HCT116 (cell line): ENCODE measurements around the gene TCP11L2. TPM values are rescaled to one million over a fixed set of nuclear protein-coding genes. Genes with fewer than 3 reads are reported as not detected.

Experiments
- ATAC-seq: fragments of 200-7000 bp; cut with Tn5 transposase; 2 replicates; pipeline ENCODE4 v1.9.1; 2020; ENCODE audit warnings: mild to moderate bottlenecking, moderate library complexity
- BruUV-seq: library from RNA; stranded (reverse); fragments of 400-500 nt; replicated peaks from 2 replicates; lab custom pipeline; 2021; lab: Mats Ljungman, UMichigan
- CTCF ChIA-PET: fragments of 300-600 bp; sonication (Branson Sonifier 250); formaldehyde crosslinking; loops from one replicate; lab custom pipeline; 2021; ENCODE audit warnings: antibody characterized with exemption; lab: Charles Lee
- POLR2A ChIA-PET: fragments of 300-600, 350-600 bp; sonication (Branson Sonifier 250); formaldehyde crosslinking; loops from one replicate; lab custom pipeline; 2021; ENCODE audit warnings: antibody characterized with exemption; lab: Charles Lee
- RAD21 ChIA-PET, 2 experiments: fragments of 300-600 bp; sonication (Branson Sonifier 250); formaldehyde crosslinking; loops; one replicate each; lab custom pipeline; 2023; ENCODE audit warnings: low total read pairs in 2 of 2; ENCODE audit not compliant: uncharacterized antibody in 2 of 2, unreplicated experiment in 2 of 2, low non-redundant PET in 1 of 2; lab: Charles Lee
- DNase-seq: peaks from one replicate; pipeline ENCODE4 v3.0.0-alpha.2; 2010; ENCODE audit warnings: low read depth, low spot score
- H2AFZ ChIP-seq: fragments of 200-600 bp; shearing (Covaris generic), sonication (generic); 2 replicates; pipeline ENCODE4 v1.6.1; 2017; ENCODE audit warnings: low read depth, mixed run types, mixed read lengths, antibody characterized with exemption, low read length; ENCODE audit not compliant: poor library complexity, severe bottlenecking
- H3K27ac ChIP-seq: 2 replicates; pipeline ENCODE4 v1.5.1; 2012; ENCODE audit warnings: low read depth, low read length
- H3K27me3 ChIP-seq: fragments of 200-600 bp; sonication (generic); 2 replicates; pipeline ENCODE4 v1.6.1; 2016; ENCODE audit warnings: mixed run types, low read length, mixed read lengths; ENCODE audit not compliant: insufficient read depth
- H3K36me3 ChIP-seq, 2 experiments: fragments of 200-500 bp in 1 of 2; fragments of 200-600 bp in 1 of 2; sonication (Bioruptor generic) in 1 of 2; sonication (generic) in 1 of 2; 2 replicates each; pipeline versions ENCODE4 v1.5.1 to v1.6.1; 2014 to 2016; ENCODE audit warnings: low read length in 2 of 2, inconsistent platforms in 1 of 2, mixed read lengths in 1 of 2, mixed run types in 1 of 2; ENCODE audit not compliant: insufficient read depth in 2 of 2, control insufficient read depth in 1 of 2
- H3K4me1 ChIP-seq, 2 experiments: fragments of 200-600 bp in 1 of 2; sonication (generic) in 1 of 2; 2 replicates each; pipeline versions ENCODE4 v1.5.1 to v1.6.1; 2012 to 2017; ENCODE audit warnings: low read length in 2 of 2, inconsistent platforms in 1 of 2, mild to moderate bottlenecking in 1 of 2, mixed read lengths in 1 of 2, mixed run types in 1 of 2, moderate library complexity in 1 of 2; ENCODE audit not compliant: insufficient read depth in 2 of 2, control insufficient read depth in 1 of 2
- H3K4me2 ChIP-seq: fragments of 200-600 bp; sonication (generic); 2 replicates; pipeline ENCODE4 v1.6.1; 2017; ENCODE audit warnings: mixed run types, low read length, mixed read lengths
- H3K4me3 ChIP-seq, 2 experiments: fragments of 200-600 bp in 1 of 2; sonication (generic) in 1 of 2; replicated peaks in 1 of 2; 2 replicates each; pipeline ENCODE4 v1.5.1; 2011 to 2016; ENCODE audit warnings: low read length in 2 of 2, control low read depth in 1 of 2, low read depth in 1 of 2, mild to moderate bottlenecking in 1 of 2, mixed read lengths in 1 of 2, mixed run types in 1 of 2
- H3K79me2 ChIP-seq: fragments of 200-600 bp; sonication (generic); 2 replicates; pipeline ENCODE4 v1.6.1; 2017; ENCODE audit warnings: mild to moderate bottlenecking, mixed run types, low read length, moderate library complexity, mixed read lengths; ENCODE audit not compliant: insufficient read depth
- H3K9ac ChIP-seq: fragments of 200-600 bp; sonication (generic); 2 replicates; pipeline ENCODE4 v1.6.1; 2016; ENCODE audit warnings: low read length, mixed read lengths
- H3K9me2 ChIP-seq: fragments of 200-600 bp; sonication (generic), shearing (Covaris generic); 2 replicates; pipeline ENCODE4 v1.6.1; 2017; ENCODE audit warnings: mixed run types, mild to moderate bottlenecking, moderate library complexity; ENCODE audit not compliant: insufficient read depth
- H3K9me3 ChIP-seq, 2 experiments: fragments of 200-500 bp in 1 of 2; fragments of 200-600 bp in 1 of 2; sonication (Bioruptor generic) in 1 of 2; sonication (generic) in 1 of 2; 2 replicates each; pipeline ENCODE4 v1.6.1; 2014 to 2017; ENCODE audit warnings: low read length in 2 of 2, mixed read lengths in 2 of 2, inconsistent platforms in 1 of 2, low read depth in 1 of 2, mild to moderate bottlenecking in 1 of 2, mixed run types in 1 of 2, moderate library complexity in 1 of 2; ENCODE audit not compliant: control insufficient read depth in 1 of 2, insufficient read depth in 1 of 2
- H4K20me1 ChIP-seq: fragments of 200-600 bp; sonication (generic), shearing (Covaris generic); 2 replicates; pipeline ENCODE4 v1.6.1; 2017; ENCODE audit warnings: mixed run types, mild to moderate bottlenecking, moderate library complexity; ENCODE audit not compliant: insufficient read depth
- ATF3 ChIP-seq: IDR thresholded peaks from 2 replicates; pipeline ENCODE4 v1.6.1; 2012
- CTCF ChIP-seq, 3 experiments: fragments of 200-600 bp in 1 of 3; sonication (generic) in 1 of 3; IDR thresholded peaks in 2 of 3; conservative IDR thresholded peaks in 1 of 3; 2 replicates each; pipeline ENCODE4 v1.5.1; 2012 to 2017; ENCODE audit warnings: low read depth in 2 of 3, low read length in 2 of 3, antibody characterized with exemption in 1 of 3, borderline replicate concordance in 1 of 3, control low read depth in 1 of 3, mild to moderate bottlenecking in 1 of 3, mixed read lengths in 1 of 3, mixed run types in 1 of 3, moderate library complexity in 1 of 3; ENCODE audit not compliant: insufficient read depth in 1 of 3
- EGR1 ChIP-seq: IDR thresholded peaks from 2 replicates; pipeline ENCODE4 v1.6.1; 2012; ENCODE audit warnings: low read depth
- EZH2phosphoT487 ChIP-seq: fragments of 200-600 bp; IDR thresholded peaks from 2 replicates; pipeline ENCODE4 v1.6.1; 2018; ENCODE audit warnings: antibody characterized with exemption, borderline replicate concordance
- FOSL1 ChIP-seq: IDR thresholded peaks from 2 replicates; pipeline ENCODE4 v1.6.1; 2012; ENCODE audit warnings: low read depth
- MAX ChIP-seq: IDR thresholded peaks from 2 replicates; pipeline ENCODE4 v1.6.1; 2012
- RAD21 ChIP-seq: IDR thresholded peaks from 2 replicates; pipeline ENCODE4 v1.6.1; 2012; ENCODE audit warnings: low read depth, mild to moderate bottlenecking
- SP1 ChIP-seq: IDR thresholded peaks from 2 replicates; pipeline ENCODE4 v1.6.1; 2012; ENCODE audit warnings: low read depth
- SRF ChIP-seq: IDR thresholded peaks from 2 replicates; pipeline ENCODE4 v1.6.1; 2012; ENCODE audit warnings: low read depth
- TCF7L2 ChIP-seq: IDR thresholded peaks from 2 replicates; pipeline ENCODE4 v1.7.0; 2011; ENCODE audit warnings: borderline replicate concordance, inconsistent platforms; ENCODE audit not compliant: insufficient read depth, insufficient read length; ENCODE audit errors: extremely low read depth
- YY1 ChIP-seq: IDR thresholded peaks from 2 replicates; pipeline ENCODE4 v1.6.1; 2011; ENCODE audit warnings: low read length, low read depth, moderate library complexity, mild to moderate bottlenecking; ENCODE audit not compliant: insufficient replicate concordance; ENCODE audit errors: extremely low read depth
- ZBTB33 ChIP-seq: IDR thresholded peaks from 2 replicates; pipeline ENCODE4 v1.6.1; 2011; ENCODE audit warnings: mild to moderate bottlenecking, low read length, moderate library complexity; ENCODE audit not compliant: insufficient replicate concordance; ENCODE audit errors: extremely low read depth
- intact Hi-C: fragments of 100-400 bp; cut with micrococcal nuclease; formaldehyde crosslinking; loops from 2 replicates; pipeline ENCODE4 v1.10.0; 2022
- total RNA-seq: library from RNA; stranded (reverse); gene quantifications from one replicate; pipeline ENCODE4 v1.2.1, GENCODE V29; 2021; ENCODE audit not compliant: unreplicated experiment

Gene TCP11L2
- total RNA-seq, 1 experiment from 2014 or later, result 14.4 TPM

GRCh38 chr12:106308121-106308520 is 5.6 kb downstream of the TCP11L2 start (continued):
- TF ChIP-seq MAX, result no peak

GRCh38 chr12:106308611-106309010 is 6.1 kb downstream of the TCP11L2 start:
- Histone ChIP-seq H3K27ac (no peak overlapping the region), H3K9me3 (no peaks in the 10 kb centered on the region), H3K4me2 (no peak overlapping the region), H3K4me1 (peaks cover under 1 to 3% of the 10 kb centered on the region in 2 experiments; a peak in 1 of 4 replicates), H3K27me3 (no peaks in the 10 kb centered on the region), H3K79me2 (no peaks in the 10 kb centered on the region), H3K4me3 (no peak overlapping the region), H3K9ac (no peak overlapping the region), H3K36me3 (no peaks in the 10 kb centered on the region), H3K9me2 (no peaks in the 10 kb centered on the region), H2AFZ (no peak overlapping the region), H4K20me1 (no peaks in the 10 kb centered on the region)
- no TSS peak for BruUV-seq
- ATAC-seq (no peak), DNase-seq (no peak)
- no peak for TF ChIP-seq ZBTB33
- TF ChIP-seq EGR1, result no peak
- no peak for TF ChIP-seq RAD21
- TF ChIP-seq CTCF (IDR thresholded peaks at IDR 0.05 in 2 of 3, conservative IDR thresholded peaks at IDR 0.05 in 1 of 3; ENCODE audit: borderline replicate concordance in 1 of 3, insufficient read depth in 1 of 3, low read depth in 2 of 3, low read length in 2 of 3), result no peak
- TF ChIP-seq ATF3, result no peak
- TF ChIP-seq EZH2phosphoT487, result no peak
- no peak for TF ChIP-seq YY1
- TF ChIP-seq SP1, result no peak
- TF ChIP-seq SRF, result no peak
- TF ChIP-seq TCF7L2, result no peak
- no peak for TF ChIP-seq MAX
- TF ChIP-seq FOSL1, result no peak
- ChIA-PET CTCF (no interaction called here), POLR2A (no interaction called here), RAD21 (no interaction called here)
- intact Hi-C loops, result no loop called here
